Activated naive CD4-positive, alpha-beta T cell treated with anti-CD3 and anti-CD28 coated beads, Interleukin-2, amount 50 U/mL, for 24 hours (primary cell): ENCODE data around the gene TBC1D10A.

Experiments used
- H3K27ac Mint-ChIP-seq: one replicate; pipeline ENCODE4 v1.8.0; 2021; ENCODE audit warnings: mild to moderate bottlenecking, mixed read lengths
- H3K27me3 Mint-ChIP-seq: one replicate; pipeline ENCODE4 v1.8.0; 2021; ENCODE audit warnings: mixed read lengths
- H3K36me3 Mint-ChIP-seq: one replicate; pipeline ENCODE4 v1.8.0; 2021; ENCODE audit warnings: mixed read lengths
- H3K4me1 Mint-ChIP-seq: one replicate; pipeline ENCODE4 v1.8.0; 2021; ENCODE audit warnings: mixed read lengths
- H3K4me3 Mint-ChIP-seq: one replicate; pipeline ENCODE4 v1.8.0; 2021; ENCODE audit warnings: mild to moderate bottlenecking, mixed read lengths
- H3K9me3 Mint-ChIP-seq: one replicate; pipeline ENCODE4 v1.8.0; 2021; ENCODE audit warnings: mixed read lengths

TBC1D10A gene

DNA sequence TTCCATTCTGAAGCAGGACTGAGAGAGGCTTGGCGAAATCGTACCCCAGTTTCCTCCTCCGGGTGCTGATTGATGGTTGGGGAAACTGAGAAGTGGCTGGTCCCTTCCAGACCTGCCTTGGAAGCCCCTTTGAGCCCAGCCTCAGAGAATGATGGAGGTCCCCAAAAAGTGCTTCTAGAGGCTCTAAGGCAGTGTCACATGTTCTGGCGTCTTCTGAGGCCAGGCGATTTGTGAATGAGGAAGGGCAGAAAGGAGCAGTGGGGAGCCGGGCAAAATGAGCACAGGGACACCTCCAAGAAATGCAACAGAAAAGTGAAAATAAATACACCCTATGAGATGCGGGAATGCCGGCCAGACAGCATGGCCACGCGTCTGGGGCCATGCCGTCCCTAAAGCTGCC is 79.2 kb downstream of the TBC1D10A start:
- peaks cover 43% of the 10 kb centered on the region for H3K4me1 Mint-ChIP-seq
- no peaks in the 10 kb centered on the region for H3K27me3 Mint-ChIP-seq
- H3K36me3 Mint-ChIP-seq, result peaks cover 11% of the 10 kb centered on the region
- peak overlapping the region; percentile 19 for H3K4me3 Mint-ChIP-seq
- H3K9me3 Mint-ChIP-seq, result no peaks in the 10 kb centered on the region
- H3K27ac Mint-ChIP-seq, result no peak overlapping the region

DNA sequence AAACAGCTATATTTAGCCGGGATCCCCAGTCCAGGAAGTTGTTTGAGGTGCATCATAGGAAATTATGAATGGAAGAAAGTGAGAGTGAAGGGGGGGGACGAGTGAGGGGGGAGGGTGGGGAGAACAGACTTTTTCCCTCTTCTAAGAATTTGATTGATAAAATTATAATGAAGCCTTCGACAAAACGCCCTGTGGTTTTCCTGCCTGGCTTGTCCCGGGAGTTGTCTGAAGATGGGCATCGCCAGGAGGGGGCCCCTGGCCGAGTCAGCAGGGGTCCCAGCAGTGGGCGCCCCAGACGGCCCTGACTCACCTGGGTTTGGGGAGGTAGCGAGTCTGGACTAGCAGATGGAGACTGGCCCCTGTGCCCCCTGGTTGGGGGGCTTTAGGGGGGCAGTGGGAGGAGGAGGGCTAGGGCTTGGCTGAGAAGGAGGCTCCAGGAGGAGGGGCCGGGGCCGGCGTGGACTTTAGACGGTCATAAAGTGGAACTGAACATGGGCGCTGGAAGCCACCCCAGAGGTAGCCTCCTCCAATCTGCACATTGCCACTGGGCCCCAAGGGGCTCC is 79.8 kb downstream of the TBC1D10A start:
- peak overlapping the region; percentile 86 for H3K4me3 Mint-ChIP-seq
- no peaks in the 10 kb centered on the region for H3K27me3 Mint-ChIP-seq
- peaks cover 43% of the 10 kb centered on the region for H3K4me1 Mint-ChIP-seq
- H3K27ac Mint-ChIP-seq, result peak overlapping the region; percentile 94
- no peaks in the 10 kb centered on the region for H3K9me3 Mint-ChIP-seq
- peaks cover 11% of the 10 kb centered on the region for H3K36me3 Mint-ChIP-seq

DNA sequence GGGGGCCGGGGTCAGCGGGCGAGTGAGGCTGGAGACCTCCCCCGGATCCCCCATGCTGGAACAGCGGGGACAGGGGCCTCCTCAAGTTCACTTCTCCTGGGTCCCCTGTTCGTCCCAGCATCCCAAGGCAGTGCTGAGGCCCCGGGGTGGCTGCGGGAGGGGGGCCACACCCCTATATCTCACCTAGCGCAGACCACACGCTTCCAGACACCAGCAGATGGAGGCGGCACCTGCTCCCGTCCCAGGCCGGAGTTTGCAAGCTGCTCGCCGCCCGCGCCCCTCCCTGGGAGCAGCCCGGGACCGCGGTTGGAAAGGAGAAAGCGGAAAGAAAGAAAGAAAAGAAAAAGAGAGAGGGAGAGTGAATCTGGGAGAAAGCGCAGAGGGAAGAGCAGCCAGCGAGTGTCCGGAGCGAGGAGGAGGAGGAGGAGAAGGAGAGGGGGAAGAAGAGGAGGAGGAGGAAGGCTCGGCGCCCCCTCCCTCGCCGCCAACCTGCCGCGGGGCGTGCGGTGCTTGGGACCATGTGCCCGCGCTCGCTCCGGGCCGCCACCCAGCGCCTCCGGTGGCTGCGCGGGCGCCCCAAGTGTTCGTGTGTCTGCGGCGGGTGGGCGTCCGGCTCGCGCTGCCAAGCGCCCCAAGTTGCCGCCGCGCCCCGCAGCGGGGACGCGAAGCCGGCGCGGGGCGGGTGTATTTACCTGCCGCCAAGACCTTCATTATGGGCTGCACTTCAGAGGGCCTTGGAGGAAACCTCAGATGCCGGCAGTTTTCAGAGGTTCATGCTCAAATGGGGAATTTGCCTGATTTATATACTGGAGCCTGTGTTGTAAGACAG is 80.5 kb downstream of the TBC1D10A start, which contains the start of gene LIF:
TSS of gene LIF (minus strand) at position 775 of the 829 bp plus-strand sequence. CDS start at position 711, 64 bp downstream.
- H3K4me1 Mint-ChIP-seq, result peaks cover 43% of the 10 kb centered on the region
- peaks cover 11% of the 10 kb centered on the region for H3K36me3 Mint-ChIP-seq
- H3K27me3 Mint-ChIP-seq, result no peaks in the 10 kb centered on the region
- peak within 1 kb of the TSS; percentile 99 for H3K27ac Mint-ChIP-seq
- H3K4me3 Mint-ChIP-seq, result peak within 1 kb of the TSS; percentile 98
- H3K9me3 Mint-ChIP-seq, result no peaks in the 10 kb centered on the region

DNA sequence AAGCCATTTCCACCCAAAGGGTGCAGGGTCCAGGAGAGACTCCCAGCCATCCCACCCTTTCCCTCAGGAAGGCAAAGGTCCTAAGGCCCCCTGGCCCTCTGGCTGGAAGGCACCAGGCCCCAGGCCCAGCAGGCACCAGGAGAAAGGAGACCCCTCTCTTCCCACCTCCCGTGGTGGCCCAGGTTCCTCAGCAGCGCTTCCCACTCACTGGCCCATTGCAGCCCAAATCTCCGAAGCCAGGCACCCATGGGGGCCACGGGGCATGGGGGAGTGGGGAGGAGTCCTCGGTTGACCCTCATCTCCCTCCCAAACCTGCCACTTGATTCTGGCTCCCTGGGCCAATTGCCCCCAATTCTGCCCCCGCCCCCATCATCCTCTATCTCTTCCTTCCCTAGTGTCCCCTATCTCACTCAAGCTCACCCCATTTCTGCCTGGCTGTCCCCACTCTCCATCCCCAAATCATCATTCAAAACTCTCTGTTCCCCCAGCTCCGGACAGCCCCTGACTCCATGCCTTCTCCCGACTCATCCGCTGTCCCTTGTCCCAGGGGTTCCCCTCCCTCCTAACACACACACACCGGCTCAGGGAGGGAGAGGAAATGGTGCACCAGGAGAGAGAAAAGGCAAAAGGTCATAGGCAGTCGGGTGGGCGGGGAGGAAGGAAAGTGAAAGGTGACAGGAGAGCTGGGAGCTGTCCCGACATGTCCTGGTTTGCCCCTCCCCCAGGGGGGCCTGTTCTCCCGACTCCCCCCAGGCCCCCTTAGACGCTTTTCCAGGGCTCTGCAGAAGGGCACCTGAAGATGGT is 81.4 kb downstream of the TBC1D10A start:
- H3K27me3 Mint-ChIP-seq, result no peaks in the 10 kb centered on the region
- H3K27ac Mint-ChIP-seq, result peak overlapping the region; percentile 99
- peaks cover 43% of the 10 kb centered on the region for H3K4me1 Mint-ChIP-seq
- H3K9me3 Mint-ChIP-seq, result no peaks in the 10 kb centered on the region
- peak overlapping the region; percentile 98 for H3K4me3 Mint-ChIP-seq
- peaks cover 11% of the 10 kb centered on the region for H3K36me3 Mint-ChIP-seq

DNA sequence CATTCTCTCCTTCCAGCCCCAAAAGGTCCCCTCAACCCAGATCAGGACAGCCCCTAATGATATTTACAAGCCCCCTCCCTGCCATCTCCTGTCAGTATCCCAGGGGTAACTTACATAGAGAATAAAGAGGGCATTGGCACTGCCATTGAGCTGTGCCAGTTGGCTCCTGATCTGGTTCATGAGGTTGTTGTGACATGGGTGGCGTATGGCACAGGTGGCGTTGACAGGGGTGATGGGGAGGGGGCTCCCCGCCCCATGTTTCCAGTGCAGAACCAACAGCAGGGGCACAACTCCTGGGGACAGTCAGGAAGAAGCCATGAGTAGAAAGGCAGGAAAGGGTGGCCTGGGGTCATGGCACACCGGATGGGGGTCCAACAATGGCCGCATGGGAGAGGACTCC is 82.1 kb downstream of the TBC1D10A start:
- H3K27me3 Mint-ChIP-seq, result no peaks in the 10 kb centered on the region
- no peaks in the 10 kb centered on the region for H3K9me3 Mint-ChIP-seq
- peak overlapping the region; percentile 94 for H3K27ac Mint-ChIP-seq
- H3K36me3 Mint-ChIP-seq, result peaks cover 11% of the 10 kb centered on the region
- H3K4me3 Mint-ChIP-seq, result peak overlapping the region; percentile 98
- H3K4me1 Mint-ChIP-seq, result peaks cover 41% of the 10 kb centered on the region

DNA sequence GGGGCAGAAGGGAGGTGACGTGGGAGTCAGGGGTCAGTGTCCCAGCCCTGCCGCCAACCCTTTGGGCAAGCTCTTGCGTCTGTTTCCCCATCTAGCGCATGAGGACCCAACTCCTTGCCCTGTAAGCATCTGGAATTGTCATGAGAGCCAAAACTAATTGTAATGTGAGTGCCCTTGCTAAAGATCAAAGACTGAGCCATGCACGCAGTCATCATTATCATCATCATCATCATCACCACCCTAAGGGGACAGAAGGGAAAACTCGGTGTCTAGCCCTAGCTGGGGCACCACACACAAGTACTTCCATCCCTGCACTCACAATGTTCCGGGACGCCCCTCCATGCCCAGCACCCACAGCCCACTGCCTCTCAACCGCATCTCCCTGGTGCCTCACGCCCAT is 82.7 kb downstream of the TBC1D10A start:
- Mint-ChIP-seq H3K27ac (peak overlapping the region; percentile 94), H3K36me3 (peaks cover 11% of the 10 kb centered on the region), H3K4me1 (peaks cover 38% of the 10 kb centered on the region), H3K9me3 (no peaks in the 10 kb centered on the region), H3K4me3 (peak overlapping the region; percentile 98), H3K27me3 (no peaks in the 10 kb centered on the region)

- Mint-ChIP-seq H3K36me3 (peaks cover 11% of the 10 kb centered on the region), H3K4me1 (peaks cover 36% of the 10 kb centered on the region), H3K4me3 (peak overlapping the region; percentile 98), H3K9me3 (no peaks in the 10 kb centered on the region), H3K27me3 (no peaks in the 10 kb centered on the region), H3K27ac (no peak overlapping the region)
Measured at GRCh38 chr22:30243661-30244060, 83.1 kb downstream of the TBC1D10A start.
